Caco-2 (cell line): Measurements from ENCODE around the gene PDIA5. TPM values are rescaled to one million over a fixed set of nuclear protein-coding genes. Genes with fewer than 3 reads are reported as not detected.
A peak's percentile ranks its signal among the peaks of the same experiment; 100 is the strongest.

Experiments used
- BruUV-seq: library from RNA; stranded (reverse); fragments of 400-500 nt; replicated peaks from 2 replicates; lab custom pipeline; 2021; lab: Mats Ljungman, UMichigan
- CTCF ChIA-PET: fragments of 300-600 bp; sonication (Branson Sonifier 250); formaldehyde crosslinking; loops from one replicate; lab custom pipeline; 2022; ENCODE audit warnings: antibody characterized with exemption; lab: Charles Lee
- POLR2A ChIA-PET: fragments of 300-600 bp; sonication (Branson Sonifier 250); formaldehyde crosslinking; loops from one replicate; lab custom pipeline; 2022; ENCODE audit warnings: antibody characterized with exemption; lab: Charles Lee
- DNase-seq, 2 experiments: peaks; one replicate each; pipeline versions ENCODE4 v3.0.0 to v3.0.0-alpha.2; 2020 to 2022
- H3K27me3 ChIP-seq: replicated peaks from 2 replicates; pipeline ENCODE4 v1.6.0; 2011; ENCODE audit warnings: low read length; ENCODE audit not compliant: control insufficient read depth, insufficient read depth
- H3K36me3 ChIP-seq: 2 replicates; pipeline ENCODE4 v1.5.1; 2011; ENCODE audit warnings: low read length; ENCODE audit not compliant: control insufficient read depth, insufficient read depth
- H3K4me1 ChIP-seq: fragments of 250-450 bp; sonication (Bioruptor Pico); 2 replicates; pipeline ENCODE4 v1.5.1; 2020; ENCODE audit warnings: mild to moderate bottlenecking
- H3K4me3 ChIP-seq: 2 replicates; pipeline ENCODE4 v1.5.1; 2011; ENCODE audit warnings: low read depth, mild to moderate bottlenecking, control low read depth, low read length
- H3K9me3 ChIP-seq: fragments of 250-450 bp; sonication (Bioruptor Pico); 2 replicates; pipeline ENCODE4 v1.5.1; 2020; ENCODE audit warnings: mild to moderate bottlenecking, moderate library complexity
- H3K27ac Mint-ChIP-seq: one replicate; pipeline ENCODE4 v1.8.0; 2022; ENCODE audit warnings: mixed read lengths; ENCODE audit not compliant: unreplicated experiment
- H3K27me3 Mint-ChIP-seq: one replicate; pipeline ENCODE4 v1.8.0; 2022; ENCODE audit warnings: mixed read lengths; ENCODE audit not compliant: insufficient read depth, unreplicated experiment
- H3K36me3 Mint-ChIP-seq: one replicate; pipeline ENCODE4 v1.8.0; 2022; ENCODE audit warnings: mild to moderate bottlenecking, mixed read lengths; ENCODE audit not compliant: insufficient read depth, unreplicated experiment
- H3K4me1 Mint-ChIP-seq: one replicate; pipeline ENCODE4 v1.8.0; 2022; ENCODE audit warnings: low read depth, mixed read lengths; ENCODE audit not compliant: unreplicated experiment
- H3K4me3 Mint-ChIP-seq: one replicate; pipeline ENCODE4 v1.8.0; 2022; ENCODE audit warnings: mild to moderate bottlenecking, moderate library complexity, mixed read lengths; ENCODE audit not compliant: unreplicated experiment
- H3K9me3 Mint-ChIP-seq: one replicate; pipeline ENCODE4 v1.8.0; 2022; ENCODE audit warnings: mixed read lengths; ENCODE audit not compliant: unreplicated experiment
- intact Hi-C: fragments of 100-400 bp; cut with micrococcal nuclease; formaldehyde crosslinking; loops from one replicate; pipeline ENCODE4 v1.10.0; 2022; ENCODE audit not compliant: unreplicated experiment
- total RNA-seq: library from RNA; stranded (reverse); gene quantifications from 2 replicates; pipeline ENCODE4 v1.2.3, GENCODE V29; 2022
- TF ChIP-seq, protein P1 (sequence below), 2 experiments: fragments of 200-600 bp in 1 of 2; IDR thresholded peaks; 1 replicate in 1 of 2; 2 replicates in 1 of 2; pipeline versions ENCODE4 v1.5.1 to v1.8.0; 2011 to 2022; ENCODE audit warnings: antibody characterized with exemption in 1 of 2, control low read depth in 1 of 2, inconsistent platforms in 1 of 2, low read depth in 1 of 2, low read length in 1 of 2, mild to moderate bottlenecking in 1 of 2, moderate library complexity in 1 of 2; ENCODE audit not compliant: insufficient read depth in 1 of 2, severe bottlenecking in 1 of 2, unreplicated experiment in 1 of 2

Gene PDIA5
- total RNA-seq, 1 experiment from 2014 or later: 48.2 TPM

- DNase-seq: no peak
- H3K4me1 Mint-ChIP-seq: peaks cover 9% of the 10 kb centered on the region
- H3K27me3 Mint-ChIP-seq: no peaks in the 10 kb centered on the region
- Histone ChIP-seq H3K27me3 (no peaks in the 10 kb centered on the region), H3K9me3 (no peaks in the 10 kb centered on the region), H3K36me3 (no peaks in the 10 kb centered on the region), H3K4me1 (peaks cover 12% of the 10 kb centered on the region), H3K4me3 (no peak overlapping the region)
- no peaks in the 10 kb centered on the region for H3K9me3 Mint-ChIP-seq
- ChIA-PET CTCF (no interaction called here), POLR2A (no interaction called here)
- no TSS peak for BruUV-seq
- TF ChIP-seq, protein P1, sequence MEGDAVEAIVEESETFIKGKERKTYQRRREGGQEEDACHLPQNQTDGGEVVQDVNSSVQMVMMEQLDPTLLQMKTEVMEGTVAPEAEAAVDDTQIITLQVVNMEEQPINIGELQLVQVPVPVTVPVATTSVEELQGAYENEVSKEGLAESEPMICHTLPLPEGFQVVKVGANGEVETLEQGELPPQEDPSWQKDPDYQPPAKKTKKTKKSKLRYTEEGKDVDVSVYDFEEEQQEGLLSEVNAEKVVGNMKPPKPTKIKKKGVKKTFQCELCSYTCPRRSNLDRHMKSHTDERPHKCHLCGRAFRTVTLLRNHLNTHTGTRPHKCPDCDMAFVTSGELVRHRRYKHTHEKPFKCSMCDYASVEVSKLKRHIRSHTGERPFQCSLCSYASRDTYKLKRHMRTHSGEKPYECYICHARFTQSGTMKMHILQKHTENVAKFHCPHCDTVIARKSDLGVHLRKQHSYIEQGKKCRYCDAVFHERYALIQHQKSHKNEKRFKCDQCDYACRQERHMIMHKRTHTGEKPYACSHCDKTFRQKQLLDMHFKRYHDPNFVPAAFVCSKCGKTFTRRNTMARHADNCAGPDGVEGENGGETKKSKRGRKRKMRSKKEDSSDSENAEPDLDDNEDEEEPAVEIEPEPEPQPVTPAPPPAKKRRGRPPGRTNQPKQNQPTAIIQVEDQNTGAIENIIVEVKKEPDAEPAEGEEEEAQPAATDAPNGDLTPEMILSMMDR (IDR thresholded peaks at IDR 0.05; ENCODE audit: insufficient read depth in 1 of 2, low read depth in 1 of 2, low read length in 1 of 2, severe bottlenecking in 1 of 2, unreplicated experiment in 1 of 2): no peak
- H3K4me3 Mint-ChIP-seq: no peak overlapping the region
- peaks cover 14% of the 10 kb centered on the region for H3K36me3 Mint-ChIP-seq
- peak overlapping the region; percentile 42 for H3K27ac Mint-ChIP-seq
- intact Hi-C loops: no loop called here
These were observed 8.5 kb downstream of the PDIA5 start for GRCh38 chr3:123075359-123075758.

DNA sequence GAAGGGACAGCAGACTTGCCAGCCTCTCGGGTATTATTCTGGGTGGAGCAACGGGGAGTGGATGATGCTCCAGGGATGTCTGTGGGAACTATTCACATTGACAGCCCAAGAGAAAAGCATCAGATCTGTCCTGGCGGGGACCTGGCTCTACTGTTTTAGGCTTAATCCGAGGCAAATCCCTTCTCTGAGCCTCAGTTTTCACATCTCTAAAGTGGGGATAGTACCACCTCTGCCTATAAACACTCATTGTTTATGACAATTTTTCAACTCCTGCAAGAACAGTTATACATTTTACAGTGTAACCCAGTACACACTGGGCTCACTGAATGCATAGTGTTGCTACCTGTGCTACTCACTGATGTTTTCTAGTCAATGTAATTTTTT lies 9.3 kb downstream of the PDIA5 start:
- Histone ChIP-seq H3K9me3 (no peaks in the 10 kb centered on the region), H3K4me3 (no peak overlapping the region), H3K27me3 (no peaks in the 10 kb centered on the region), H3K36me3 (no peaks in the 10 kb centered on the region), H3K4me1 (peaks cover 19% of the 10 kb centered on the region)
- peaks cover 9% of the 10 kb centered on the region for H3K4me1 Mint-ChIP-seq
- BruUV-seq: no TSS peak
- TF ChIP-seq, protein P1 (IDR thresholded peaks at IDR 0.05; ENCODE audit: insufficient read depth in 1 of 2, low read depth in 1 of 2, low read length in 1 of 2, severe bottlenecking in 1 of 2, unreplicated experiment in 1 of 2): no peak
- H3K4me3 Mint-ChIP-seq: no peak overlapping the region
- ChIA-PET POLR2A (interaction anchor here (0.8 kb wide), 1 partner anchor 9 kb away, joined by 4 read pairs; the partner anchor contains the start of gene PDIA5), CTCF (no interaction called here)
- H3K27ac Mint-ChIP-seq: no peak overlapping the region
- no peaks in the 10 kb centered on the region for H3K9me3 Mint-ChIP-seq
- peaks cover 8% of the 10 kb centered on the region for H3K36me3 Mint-ChIP-seq
- DNase-seq: no peak
- intact Hi-C loops: no loop called here
- H3K27me3 Mint-ChIP-seq: no peaks in the 10 kb centered on the region

DNA sequence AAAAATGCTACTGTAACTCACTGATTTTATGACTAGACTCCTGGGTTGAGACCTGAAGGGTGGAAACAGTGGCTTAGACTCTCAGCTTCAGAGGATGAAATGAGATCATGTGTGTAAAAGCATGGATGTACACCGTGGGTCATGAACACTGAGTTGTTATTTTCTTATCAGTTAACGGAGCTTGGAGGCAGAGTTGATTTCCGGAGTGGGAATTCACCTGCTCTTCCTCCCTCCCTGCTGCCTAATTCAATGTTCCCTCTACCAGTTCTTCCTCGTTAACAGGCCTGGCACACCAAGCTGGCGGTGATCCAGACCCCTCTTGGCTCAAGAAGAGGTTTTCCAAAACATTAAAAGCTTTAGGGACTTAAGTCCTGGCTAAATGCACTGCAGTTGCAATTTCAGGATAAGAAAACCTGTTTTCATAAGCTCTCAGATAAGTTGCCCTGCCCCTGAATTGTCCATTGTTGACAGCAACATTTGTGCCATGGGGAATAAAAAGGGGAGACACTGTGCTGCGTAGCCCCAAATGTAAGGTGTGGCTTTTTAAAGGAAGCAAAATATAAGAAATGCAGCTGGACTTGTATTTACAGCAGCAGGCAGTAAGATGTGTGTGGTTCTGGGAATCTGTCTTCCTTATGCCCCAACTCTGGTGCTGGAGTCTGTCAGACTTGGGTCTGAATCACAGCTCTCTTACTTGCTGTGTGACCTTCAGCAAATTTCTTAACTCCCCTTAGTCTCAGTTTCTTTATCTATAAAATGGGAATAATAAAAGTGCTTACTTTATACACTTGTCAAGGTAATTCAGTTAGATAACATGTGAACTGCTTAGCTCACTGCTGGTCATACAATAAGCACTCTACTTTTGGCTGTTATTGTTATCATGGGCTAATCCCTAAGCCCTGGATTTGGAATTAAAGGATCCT lies 9.9 kb downstream of the PDIA5 start:
- peaks cover 25% of the 10 kb centered on the region for H3K4me1 ChIP-seq

More for the DNA sequence above, 9.9 kb downstream of the PDIA5 start:
- Histone ChIP-seq H3K36me3 (no peaks in the 10 kb centered on the region), H3K27me3 (no peaks in the 10 kb centered on the region), H3K9me3 (no peaks in the 10 kb centered on the region), H3K4me3 (no peak overlapping the region)
- BruUV-seq: no TSS peak
- H3K4me3 Mint-ChIP-seq: no peak overlapping the region
- H3K27me3 Mint-ChIP-seq: no peaks in the 10 kb centered on the region
- POLR2A ChIA-PET: interaction anchor here (0.8 kb wide), 1 partner anchor 9 kb away, joined by 4 read pairs; the partner anchor contains the start of gene PDIA5
- peaks cover 9% of the 10 kb centered on the region for H3K4me1 Mint-ChIP-seq
- CTCF ChIA-PET: no interaction called here
- peaks cover 2% of the 10 kb centered on the region for H3K36me3 Mint-ChIP-seq
- no peak for DNase-seq
- H3K9me3 Mint-ChIP-seq: no peaks in the 10 kb centered on the region
- H3K27ac Mint-ChIP-seq: no peak overlapping the region
- intact Hi-C loops: no loop called here
- TF ChIP-seq, protein P1 (IDR thresholded peaks at IDR 0.05; ENCODE audit: insufficient read depth in 1 of 2, low read depth in 1 of 2, low read length in 1 of 2, severe bottlenecking in 1 of 2, unreplicated experiment in 1 of 2): no peak
